Measurements from ENCODE around the gene MPHOSPH8.

MPHOSPH8 gene

DNA sequence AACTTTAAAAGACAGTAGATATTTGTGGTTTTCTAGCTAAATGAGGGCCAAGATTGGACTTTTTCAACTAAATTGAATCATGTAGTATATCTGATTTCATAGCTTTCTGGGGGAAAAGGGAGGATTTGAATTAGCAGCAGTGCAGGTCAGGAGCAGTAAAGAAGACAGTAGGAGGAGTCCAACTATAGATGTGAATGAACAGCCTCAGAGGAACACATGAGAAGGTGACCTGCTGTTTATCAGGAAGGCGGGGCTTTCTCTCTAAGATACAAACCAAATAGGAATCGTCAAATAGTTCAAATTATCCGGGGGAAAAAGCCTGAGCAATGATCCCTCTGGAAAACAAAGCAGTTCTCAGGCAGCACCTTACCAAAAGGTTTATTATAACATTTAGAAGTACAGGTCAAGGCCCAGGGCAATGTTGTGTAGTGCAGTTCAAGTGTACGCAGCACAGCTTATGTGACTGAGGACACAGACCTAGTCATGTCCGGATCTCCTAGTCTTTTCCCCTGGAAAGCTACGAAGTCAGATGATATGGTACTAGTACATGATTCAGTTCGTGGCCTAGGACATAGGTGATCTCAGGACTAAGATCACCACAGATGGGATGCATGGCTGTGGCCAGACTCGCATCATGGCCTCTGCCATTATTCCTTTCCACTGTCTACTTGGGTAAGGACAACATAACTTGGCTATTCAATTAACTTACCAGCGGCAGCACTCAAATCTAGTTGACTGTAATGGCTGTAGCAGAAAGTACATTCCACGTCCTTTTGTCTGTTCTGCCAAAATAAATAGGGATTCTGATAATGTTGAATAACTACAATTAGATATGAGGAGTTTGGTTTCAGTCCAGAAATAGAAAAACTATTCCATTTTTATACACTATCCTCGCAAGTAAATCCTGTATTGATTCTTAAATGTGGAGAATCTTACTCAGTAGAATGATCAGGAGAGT is 40.3 kb downstream of the MPHOSPH8 start:
- Histone ChIP-seq H3F3A (ENCODE audit: insufficient read depth, low read length) (no peaks in the 10 kb centered on the region), H3K4me2 (ENCODE audit: low read depth, low read length) (no peak overlapping the region), H3K36me3 (replicated peaks; ENCODE audit: insufficient read depth, low read length) (no peaks in the 10 kb centered on the region), H3K79me2 (ENCODE audit: low read length) (no peaks in the 10 kb centered on the region), H3K27ac (ENCODE audit: low read length) (no peak overlapping the region), H3K4me3 (ENCODE audit: low read length) (no peak overlapping the region), H3K9me3 (replicated peaks; ENCODE audit: insufficient read depth, low read length) (no peaks in the 10 kb centered on the region), H2AFZ (ENCODE audit: low read length) (no peak overlapping the region), H3K9ac (ENCODE audit: low read length) (no peak overlapping the region), H3K27me3 (replicated peaks; ENCODE audit: insufficient read depth, low read length) (no peaks in the 10 kb centered on the region), H3K4me1 (ENCODE audit: low read length) (no peaks in the 10 kb centered on the region), H3K9me2 (replicated peaks; ENCODE audit: insufficient read depth, low read length) (no peaks in the 10 kb centered on the region), H4K20me1 (ENCODE audit: insufficient read depth, low read length) (no peaks in the 10 kb centered on the region)
- no peak for TF ChIP-seq EZH2phosphoT487 (IDR thresholded peaks at IDR 0.05; ENCODE audit: low read length)
- TF ChIP-seq EZH2 (optimal IDR thresholded peaks at IDR 0.05; ENCODE audit: low read depth, low read length), result no peak
- TF ChIP-seq CTCF (IDR thresholded peaks at IDR 0.05; ENCODE audit: low read length), result no peak
- no peak for DNase-seq

GRCh38 chr13:19674898-19675297 is 41.4 kb downstream of the MPHOSPH8 start:
- Histone ChIP-seq H3K4me2 (ENCODE audit: low read depth, low read length) (no peak overlapping the region), H3F3A (ENCODE audit: insufficient read depth, low read length) (no peaks in the 10 kb centered on the region)

DNA sequence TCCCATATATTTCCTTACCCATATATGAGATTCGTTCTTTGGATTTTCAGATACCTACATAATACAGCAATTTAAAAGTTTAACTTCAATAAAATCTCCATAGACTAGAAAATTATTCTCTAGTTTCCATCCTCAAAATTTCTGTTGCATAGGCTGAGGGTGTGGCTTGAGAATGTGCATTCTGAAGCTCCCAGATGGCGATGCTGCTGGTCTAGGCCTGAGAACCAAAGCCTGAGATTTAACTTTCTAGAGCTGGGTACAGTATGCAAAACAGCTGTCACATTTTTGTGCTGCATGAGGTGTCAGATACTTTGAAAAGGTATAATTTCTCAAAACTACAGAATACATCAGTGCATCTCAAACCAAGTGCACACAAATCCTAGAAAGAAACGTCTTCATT is 42.7 kb downstream of the MPHOSPH8 start:
- no peaks in the 10 kb centered on the region for H3F3A ChIP-seq (ENCODE audit: insufficient read depth, low read length)
- no peaks in the 10 kb centered on the region for H4K20me1 ChIP-seq (ENCODE audit: insufficient read depth, low read length)
- H3K79me2 ChIP-seq (ENCODE audit: low read length), result no peaks in the 10 kb centered on the region
- no peak for DNase-seq
- H3K4me1 ChIP-seq (ENCODE audit: low read length), result no peaks in the 10 kb centered on the region
- no peak overlapping the region for H3K9ac ChIP-seq (ENCODE audit: low read length)
- H3K9me2 ChIP-seq (replicated peaks; ENCODE audit: insufficient read depth, low read length), result no peaks in the 10 kb centered on the region
- H3K4me3 ChIP-seq (ENCODE audit: low read length), result no peak overlapping the region
- H3K27me3 ChIP-seq (replicated peaks; ENCODE audit: insufficient read depth, low read length), result no peaks in the 10 kb centered on the region
- no peak overlapping the region for H2AFZ ChIP-seq (ENCODE audit: low read length)
- no peak overlapping the region for H3K4me2 ChIP-seq (ENCODE audit: low read depth, low read length)
- H3K9me3 ChIP-seq (replicated peaks; ENCODE audit: insufficient read depth, low read length), result no peaks in the 10 kb centered on the region
- TF ChIP-seq EZH2 (optimal IDR thresholded peaks at IDR 0.05; ENCODE audit: low read depth, low read length) (no peak), CTCF (IDR thresholded peaks at IDR 0.05; ENCODE audit: low read length) (no peak), EZH2phosphoT487 (IDR thresholded peaks at IDR 0.05; ENCODE audit: low read length) (no peak)
- H3K27ac ChIP-seq (ENCODE audit: low read length), result no peak overlapping the region
- no peaks in the 10 kb centered on the region for H3K36me3 ChIP-seq (replicated peaks; ENCODE audit: insufficient read depth, low read length)

More at GRCh38 chr13:19674898-19675297, 41.4 kb downstream of the MPHOSPH8 start:
- H3K9me2 ChIP-seq (replicated peaks; ENCODE audit: insufficient read depth, low read length), result no peaks in the 10 kb centered on the region
- H3K36me3 ChIP-seq (replicated peaks; ENCODE audit: insufficient read depth, low read length), result no peaks in the 10 kb centered on the region
- H4K20me1 ChIP-seq (ENCODE audit: insufficient read depth, low read length), result no peaks in the 10 kb centered on the region
- H3K27me3 ChIP-seq (replicated peaks; ENCODE audit: insufficient read depth, low read length), result no peaks in the 10 kb centered on the region
- no peak overlapping the region for H3K9ac ChIP-seq (ENCODE audit: low read length)
- no peak for DNase-seq
- H3K4me3 ChIP-seq (ENCODE audit: low read length), result no peak overlapping the region
- no peaks in the 10 kb centered on the region for H3K9me3 ChIP-seq (replicated peaks; ENCODE audit: insufficient read depth, low read length)
- no peaks in the 10 kb centered on the region for H3K4me1 ChIP-seq (ENCODE audit: low read length)
- H2AFZ ChIP-seq (ENCODE audit: low read length), result no peak overlapping the region
- no peak overlapping the region for H3K27ac ChIP-seq (ENCODE audit: low read length)
- H3K79me2 ChIP-seq (ENCODE audit: low read length), result no peaks in the 10 kb centered on the region
- TF ChIP-seq CTCF (IDR thresholded peaks at IDR 0.05; ENCODE audit: low read length) (no peak), EZH2phosphoT487 (IDR thresholded peaks at IDR 0.05; ENCODE audit: low read length) (no peak), EZH2 (optimal IDR thresholded peaks at IDR 0.05; ENCODE audit: low read depth, low read length) (no peak)

Data from MM.1S (cell line).